ENCODE results near the gene PHACTR3.

PHACTR3 gene

GRCh38 chr20:59701236-59701635 lies 96.9 kb downstream of the PHACTR3 start:
- no peak overlapping the region for H4K8ac ChIP-seq (ENCODE audit: low read depth, low read length)
- H4K91ac ChIP-seq (ENCODE audit: low read depth, low read length): no peak overlapping the region
- H3K27ac ChIP-seq (ENCODE audit: low read depth, low read length): no peak overlapping the region
- WGBS (ENCODE audit: extremely low coverage, insufficient coverage, insufficient read length): no CpG with 5 or more reads among the region's 2 CpGs
- H3K4me3 ChIP-seq (ENCODE audit: low read depth, low read length): no peak overlapping the region
- no peak overlapping the region for H2AFZ ChIP-seq (ENCODE audit: insufficient read depth, low read length, poor library complexity)
- no peak for DNase-seq
- H3K9ac ChIP-seq (ENCODE audit: low read length): no peak overlapping the region
- H3K4me2 ChIP-seq (ENCODE audit: low read length): no peak overlapping the region
- no peak overlapping the region for H4K12ac ChIP-seq (ENCODE audit: low read depth, low read length)
- no peak overlapping the region for H2BK5ac ChIP-seq (ENCODE audit: low read depth, low read length, poor library complexity)
- no peaks in the 10 kb centered on the region for H3K79me2 ChIP-seq (ENCODE audit: control insufficient read depth, insufficient read depth, low read length, poor library complexity)
- no peak overlapping the region for H3K18ac ChIP-seq (ENCODE audit: low read length)
- H3K9me3 ChIP-seq (ENCODE audit: insufficient read depth, low read depth, low read length): peaks cover 12% of the 10 kb centered on the region
- H3K36me3 ChIP-seq (ENCODE audit: control insufficient read depth in 1 of 2, insufficient read depth in 2 of 2, low read length in 2 of 2): no peaks in the 10 kb centered on the region
- H3K79me1 ChIP-seq (ENCODE audit: low read length): no peaks in the 10 kb centered on the region
- H3K23ac ChIP-seq (ENCODE audit: low read length): no peak overlapping the region
- H3K4ac ChIP-seq (ENCODE audit: low read depth, low read length): no peak overlapping the region
- H2BK12ac ChIP-seq (ENCODE audit: low read length): no peak overlapping the region
- H3K14ac ChIP-seq (ENCODE audit: low read length): no peak overlapping the region
- no peaks in the 10 kb centered on the region for H3K4me1 ChIP-seq (ENCODE audit: control insufficient read depth in 1 of 2, insufficient read depth in 2 of 2, low read length in 2 of 2)
- H2AK5ac ChIP-seq (ENCODE audit: low read length): no peak overlapping the region
- no peaks in the 10 kb centered on the region for H3K27me3 ChIP-seq (ENCODE audit: insufficient read depth, low read length)
- no peak overlapping the region for H2BK120ac ChIP-seq (ENCODE audit: insufficient read depth, low read length, poor library complexity)

GRCh38 chr20:59703046-59703445 lies 98.7 kb downstream of the PHACTR3 start:
- no peak overlapping the region for H2BK12ac ChIP-seq (ENCODE audit: low read length)
- H2BK120ac ChIP-seq (ENCODE audit: insufficient read depth, low read length, poor library complexity): no peak overlapping the region
- H3K27ac ChIP-seq (ENCODE audit: low read depth, low read length): no peak overlapping the region
- no peak overlapping the region for H4K8ac ChIP-seq (ENCODE audit: low read depth, low read length)
- no peak overlapping the region for H4K91ac ChIP-seq (ENCODE audit: low read depth, low read length)
- H3K4me3 ChIP-seq (ENCODE audit: low read depth, low read length): no peak overlapping the region
- no peaks in the 10 kb centered on the region for H3K79me1 ChIP-seq (ENCODE audit: low read length)
- H2AK5ac ChIP-seq (ENCODE audit: low read length): no peak overlapping the region
- peaks cover 14% of the 10 kb centered on the region for H3K9me3 ChIP-seq (ENCODE audit: insufficient read depth, low read depth, low read length)
- H3K36me3 ChIP-seq (ENCODE audit: control insufficient read depth in 1 of 2, insufficient read depth in 2 of 2, low read length in 2 of 2): no peaks in the 10 kb centered on the region
- DNase-seq: peak in 1 of 2 donors; percentile 54
- H3K14ac ChIP-seq (ENCODE audit: low read length): no peak overlapping the region
- H3K4ac ChIP-seq (ENCODE audit: low read depth, low read length): no peak overlapping the region
- H3K4me1 ChIP-seq (ENCODE audit: control insufficient read depth in 1 of 2, insufficient read depth in 2 of 2, low read length in 2 of 2): no peaks in the 10 kb centered on the region
- H2BK5ac ChIP-seq (ENCODE audit: low read depth, low read length, poor library complexity): no peak overlapping the region
- no peak overlapping the region for H3K9ac ChIP-seq (ENCODE audit: low read length)
- H3K18ac ChIP-seq (ENCODE audit: low read length): no peak overlapping the region
- H2AFZ ChIP-seq (ENCODE audit: insufficient read depth, low read length, poor library complexity): no peak overlapping the region
- no CpG with 5 or more reads among the region's 5 CpGs for WGBS (ENCODE audit: extremely low coverage, insufficient coverage, insufficient read length)
- no peak overlapping the region for H3K23ac ChIP-seq (ENCODE audit: low read length)
- no peaks in the 10 kb centered on the region for H3K79me2 ChIP-seq (ENCODE audit: control insufficient read depth, insufficient read depth, low read length, poor library complexity)
- H3K27me3 ChIP-seq (ENCODE audit: insufficient read depth, low read length): no peaks in the 10 kb centered on the region
- no peak overlapping the region for H3K4me2 ChIP-seq (ENCODE audit: low read length)
- H4K12ac ChIP-seq (ENCODE audit: low read depth, low read length): no peak overlapping the region

GRCh38 chr20:59705651-59706399 lies 101.5 kb downstream of the PHACTR3 start:
- H4K8ac ChIP-seq (ENCODE audit: low read depth, low read length): no peak overlapping the region
- no peak overlapping the region for H2AFZ ChIP-seq (ENCODE audit: insufficient read depth, low read length, poor library complexity)
- H3K4me1 ChIP-seq (ENCODE audit: control insufficient read depth in 1 of 2, insufficient read depth in 2 of 2, low read length in 2 of 2): no peaks in the 10 kb centered on the region
- peaks cover 18% of the 10 kb centered on the region for H3K9me3 ChIP-seq (ENCODE audit: insufficient read depth, low read depth, low read length)
- H3K36me3 ChIP-seq (ENCODE audit: control insufficient read depth in 1 of 2, insufficient read depth in 2 of 2, low read length in 2 of 2): no peaks in the 10 kb centered on the region
- H3K14ac ChIP-seq (ENCODE audit: low read length): no peak overlapping the region
- no peak overlapping the region for H2BK120ac ChIP-seq (ENCODE audit: insufficient read depth, low read length, poor library complexity)
- H2BK5ac ChIP-seq (ENCODE audit: low read depth, low read length, poor library complexity): no peak overlapping the region
- H2AK5ac ChIP-seq (ENCODE audit: low read length): no peak overlapping the region
- no peak for DNase-seq
- no peaks in the 10 kb centered on the region for H3K79me2 ChIP-seq (ENCODE audit: control insufficient read depth, insufficient read depth, low read length, poor library complexity)
- H3K4me3 ChIP-seq (ENCODE audit: low read depth, low read length): no peak overlapping the region
- no peak overlapping the region for H4K12ac ChIP-seq (ENCODE audit: low read depth, low read length)
- no peaks in the 10 kb centered on the region for H3K27me3 ChIP-seq (ENCODE audit: insufficient read depth, low read length)
- no peak overlapping the region for H3K23ac ChIP-seq (ENCODE audit: low read length)
- no peak overlapping the region for H3K9ac ChIP-seq (ENCODE audit: low read length)
- no peak overlapping the region for H2BK12ac ChIP-seq (ENCODE audit: low read length)
- no peaks in the 10 kb centered on the region for H3K79me1 ChIP-seq (ENCODE audit: low read length)
- no peak overlapping the region for H3K27ac ChIP-seq (ENCODE audit: low read depth, low read length)
- WGBS (ENCODE audit: extremely low coverage, insufficient coverage, insufficient read length): no CpG with 5 or more reads among the region's 5 CpGs
- no peak overlapping the region for H4K91ac ChIP-seq (ENCODE audit: low read depth, low read length)
- no peak overlapping the region for H3K18ac ChIP-seq (ENCODE audit: low read length)
- H3K4ac ChIP-seq (ENCODE audit: low read depth, low read length): no peak overlapping the region
- no peak overlapping the region for H3K4me2 ChIP-seq (ENCODE audit: low read length)

- Histone ChIP-seq H4K12ac (ENCODE audit: low read depth, low read length) (no peak overlapping the region), H3K9me3 (ENCODE audit: insufficient read depth, low read depth, low read length) (peaks cover 18% of the 10 kb centered on the region), H3K4ac (ENCODE audit: low read depth, low read length) (no peak overlapping the region), H3K27me3 (ENCODE audit: insufficient read depth, low read length) (no peaks in the 10 kb centered on the region), H3K18ac (ENCODE audit: low read length) (no peak overlapping the region), H3K23ac (ENCODE audit: low read length) (no peak overlapping the region), H2BK120ac (ENCODE audit: insufficient read depth, low read length, poor library complexity) (no peak overlapping the region), H3K79me1 (ENCODE audit: low read length) (no peaks in the 10 kb centered on the region), H4K91ac (ENCODE audit: low read depth, low read length) (no peak overlapping the region), H4K8ac (ENCODE audit: low read depth, low read length) (no peak overlapping the region), H2AK5ac (ENCODE audit: low read length) (no peak overlapping the region), H3K14ac (ENCODE audit: low read length) (no peak overlapping the region), H2AFZ (ENCODE audit: insufficient read depth, low read length, poor library complexity) (no peak overlapping the region), H2BK5ac (ENCODE audit: low read depth, low read length, poor library complexity) (no peak overlapping the region), H3K27ac (ENCODE audit: low read depth, low read length) (no peak overlapping the region), H2BK12ac (ENCODE audit: low read length) (no peak overlapping the region), H3K4me3 (ENCODE audit: low read depth, low read length) (no peak overlapping the region), H3K36me3 (ENCODE audit: control insufficient read depth in 1 of 2, insufficient read depth in 2 of 2, low read length in 2 of 2) (no peaks in the 10 kb centered on the region), H3K4me1 (ENCODE audit: control insufficient read depth in 1 of 2, insufficient read depth in 2 of 2, low read length in 2 of 2) (no peaks in the 10 kb centered on the region), H3K4me2 (ENCODE audit: low read length) (no peak overlapping the region), H3K9ac (ENCODE audit: low read length) (no peak overlapping the region), H3K79me2 (ENCODE audit: control insufficient read depth, insufficient read depth, low read length, poor library complexity) (no peaks in the 10 kb centered on the region)
- no CpG with 5 or more reads among the region's 1 CpG for WGBS (ENCODE audit: extremely low coverage, insufficient coverage, insufficient read length)
- DNase-seq: no peak
Observed at GRCh38 chr20:59706400-59706693, 102.0 kb downstream of the PHACTR3 start.
